K562 (cell line): ENCODE results near the gene UTP14C. TPM values are rescaled to one million over a fixed set of nuclear protein-coding genes. Genes with fewer than 3 reads are reported as not detected.

ENCODE experiments used
- CEBPB ChIP-seq: fragments of 450-650 bp; IDR thresholded peaks from 2 replicates; pipeline ENCODE4 v1.6.1; 2016; ENCODE audit warnings: missing genetic modification characterization, missing compliant biosample characterization
- DPF2 ChIP-seq: fragments of 450-650 bp; IDR thresholded peaks from 2 replicates; pipeline ENCODE4 v1.6.1; 2016
- ELK3 ChIP-seq: fragments of 450-650 bp; formaldehyde crosslinking; IDR thresholded peaks from 2 replicates; pipeline ENCODE4 v1.4.0; 2020; ENCODE audit warnings: mild to moderate bottlenecking
- GABPA ChIP-seq: fragments of 200-800 bp; sonication (Bioruptor generic); conservative IDR thresholded peaks from 2 replicates; pipeline ENCODE4 v1.6.1; 2016; ENCODE audit warnings: low read depth, missing genetic modification characterization, missing compliant biosample characterization
- GATAD2A ChIP-seq: fragments of 450-650 bp; IDR thresholded peaks from 2 replicates; pipeline ENCODE4 v1.6.1; 2017
- KDM2B ChIP-seq: fragments of 250-450 bp; sonication (Bioruptor Pico); IDR thresholded peaks from 2 replicates; pipeline ENCODE4 v1.8.0; 2021; ENCODE audit warnings: mild to moderate bottlenecking, moderate library complexity
- L3MBTL2 ChIP-seq: fragments of 450-650 bp; IDR thresholded peaks from 2 replicates; pipeline ENCODE4 v1.6.1; 2016; ENCODE audit warnings: mild to moderate bottlenecking, moderate library complexity
- MCM3 ChIP-seq: fragments of 450-650 bp; IDR thresholded peaks from 2 replicates; pipeline ENCODE4 v1.6.1; 2016
- NFATC3 ChIP-seq: fragments of 450-650 bp; IDR thresholded peaks from 2 replicates; pipeline ENCODE4 v1.6.1; 2017; ENCODE audit warnings: mild to moderate bottlenecking
- PATZ1 ChIP-seq: fragments of 250-450 bp; sonication (Bioruptor Pico); IDR thresholded peaks from 2 replicates; pipeline ENCODE4 v1.5.0; 2020; ENCODE audit warnings: mild to moderate bottlenecking, borderline replicate concordance
- PBX2 ChIP-seq, 2 experiments: IDR thresholded peaks in 1 of 2; conservative IDR thresholded peaks in 1 of 2; 2 replicates each; pipeline ENCODE4 v1.6.1; 2016; ENCODE audit warnings: low read depth in 2 of 2, mild to moderate bottlenecking in 1 of 2, missing compliant biosample characterization in 1 of 2, missing genetic modification characterization in 1 of 2, moderate library complexity in 1 of 2
- PHF8 ChIP-seq: fragments of 200-600 bp; sonication (generic); IDR thresholded peaks from 2 replicates; pipeline ENCODE4 v1.6.1; 2012; ENCODE audit warnings: mixed run types, mild to moderate bottlenecking, inconsistent platforms, low read length, moderate library complexity, borderline replicate concordance
- POU5F1 ChIP-seq: fragments of 150-350 bp; IDR thresholded peaks from 2 replicates; pipeline ENCODE4 v1.6.1; 2014; ENCODE audit warnings: borderline replicate concordance, low read length, low read depth, mild to moderate bottlenecking; ENCODE audit not compliant: partially characterized antibody
- SMAD2 ChIP-seq: fragments of 150-350 bp; IDR thresholded peaks from 2 replicates; pipeline ENCODE4 v1.6.1; 2014; ENCODE audit warnings: low read depth, mild to moderate bottlenecking, low read length
- SMARCA5 ChIP-seq: fragments of 450-650 bp; IDR thresholded peaks from 2 replicates; pipeline ENCODE4 v1.6.1; 2016
- SMARCE1 ChIP-seq: fragments of 450-650 bp; IDR thresholded peaks from 2 replicates; pipeline ENCODE4 v1.7.1; 2016; ENCODE audit warnings: mild to moderate bottlenecking
- SNRNP70 ChIP-seq: fragments of 200-400 bp; formaldehyde crosslinking; optimal IDR thresholded peaks from 2 replicates; pipeline ENCODE3; 2017; ENCODE audit warnings: low read depth, low read length
- SRSF3 ChIP-seq: fragments of 200-400 bp; formaldehyde crosslinking; IDR thresholded peaks from 2 replicates; pipeline ENCODE4 v1.6.1; 2016; ENCODE audit warnings: mild to moderate bottlenecking, low read length, moderate library complexity; ENCODE audit not compliant: insufficient read depth
- STAT5B ChIP-seq: fragments of 250-450 bp; sonication (Bioruptor Pico); IDR thresholded peaks from 2 replicates; pipeline ENCODE4 v1.8.0; 2021; ENCODE audit warnings: mild to moderate bottlenecking, inconsistent platforms
- TCFL5 ChIP-seq: fragments of 250-450 bp; sonication (Bioruptor Pico); conservative IDR thresholded peaks from 2 replicates; pipeline ENCODE4 v1.6.1; 2021; ENCODE audit warnings: mild to moderate bottlenecking, moderate library complexity, matching md5 sums
- TEAD4 ChIP-seq, 2 experiments: sonication (generic) in 1 of 2; formaldehyde crosslinking in 1 of 2; IDR thresholded peaks; 2 replicates each; pipeline versions ENCODE4 v1.6.1 to v1.8.0; 2012 to 2022; ENCODE audit warnings: borderline replicate concordance in 1 of 2, inconsistent platforms in 1 of 2, low read length in 1 of 2, mild to moderate bottlenecking in 1 of 2, missing genetic modification reagents in 1 of 2
- ZBTB9 ChIP-seq: fragments of 450-650 bp; formaldehyde crosslinking; IDR thresholded peaks from 2 replicates; pipeline ENCODE4 v1.4.0; 2020; ENCODE audit warnings: mild to moderate bottlenecking, moderate library complexity
- ZNF140 ChIP-seq: fragments of 250-450 bp; sonication (Bioruptor Pico); IDR thresholded peaks from 2 replicates; pipeline ENCODE4 v1.8.0; 2021; ENCODE audit warnings: moderate library complexity, mild to moderate bottlenecking, inconsistent platforms
- polyA plus RNA-seq, 8 experiments: library from polyadenylated mRNA; depleted of rRNA in 4 of 8; stranded (reverse) in 5 of 8; unstranded in 3 of 8; fragments of >200 nt; fragmentation: Nextera tagmentation in 2 of 8; fragmentation: Illumina TruSeq in 1 of 8; extraction: Ambion mirVana in 2 of 8; extraction: Trizol in 1 of 8; gene quantifications; 2 replicates each; pipeline versions ENCODE4 v1.2.1 to v1.2.3, GENCODE V29; 2011 to 2014; ENCODE audit warnings: inconsistent platforms in 1 of 8, missing spikeins in 1 of 8
- total RNA-seq, 7 experiments: library from RNA; depleted of rRNA in 6 of 7; stranded (reverse); fragments of >200 nt in 6 of 7; fragmentation: Illumina TruSeq in 2 of 7; extraction: Trizol in 2 of 7; gene quantifications; 2 replicates each; pipeline versions ENCODE4 v1.2.1 to v1.2.3, GENCODE V29; 2011 to 2021; ENCODE audit warnings: low replicate concordance in 1 of 7

Gene UTP14C
- total and polyA plus RNA-seq, 9 of the 15 experiments (the other 6 are each of a cell fraction or from before 2014, with no cell fraction given): 3.4 to 10.3 (median 6.0) TPM

GRCh38 chr13:51997641-51998330 lies 26.7 kb upstream of the UTP14C start (continued):
- peak; percentile 71 for TF ChIP-seq L3MBTL2
- TF ChIP-seq ZNF140 (CRISPR knock-in tag): no peak
- TF ChIP-seq POU5F1: no peak
- no peak for TF ChIP-seq GABPA (tag)
- TF ChIP-seq MCM3: no peak
- peak; percentile 50; the same call in 1 of the 2 replicates for TF ChIP-seq DPF2
- TF ChIP-seq PHF8: no peak
- TF ChIP-seq CEBPB (tag): no peak
- no peak for TF ChIP-seq PATZ1 (CRISPR knock-in tag)
- peak; percentile 76 for TF ChIP-seq SMARCE1
- no peak for TF ChIP-seq SNRNP70
- TF ChIP-seq TCFL5 (CRISPR knock-in tag): no peak
- no peak for TF ChIP-seq SMAD2
- TF ChIP-seq ELK3: no peak
- no peak for TF ChIP-seq SRSF3
- no peak for TF ChIP-seq ZBTB9 (CRISPR knock-in tag)
- no peak for TF ChIP-seq KDM2B
- no peak for TF ChIP-seq STAT5B (CRISPR knock-in tag)
- TF ChIP-seq GATAD2A: no peak
- no peak for TF ChIP-seq PBX2 (CRISPR knock-in tag; IDR thresholded peaks at IDR 0.05; ENCODE audit: low read depth)
- no peak for TF ChIP-seq PBX2 (tag; conservative IDR thresholded peaks at IDR 0.05; ENCODE audit: low read depth)
- no peak for TF ChIP-seq SMARCA5
- TF ChIP-seq TEAD4 (IDR thresholded peaks at IDR 0.05; ENCODE audit: low read length): peak; percentile 71
- TF ChIP-seq TEAD4 (CRISPR knock-in tag; IDR thresholded peaks at IDR 0.05; ENCODE audit: borderline replicate concordance): no peak
- no peak for TF ChIP-seq NFATC3
